Measurements from ENCODE around the gene GCA.

- no peak for TF ChIP-seq CTCF (IDR thresholded peaks at IDR 0.05; ENCODE audit: poor library complexity, severe bottlenecking)
- TF ChIP-seq POLR2AphosphoS5 (IDR thresholded peaks at IDR 0.05): no peak
- no peak for TF ChIP-seq EZH2 (IDR thresholded peaks at IDR 0.05; ENCODE audit: borderline replicate concordance, insufficient read depth, low read length, poor library complexity, severe bottlenecking)
- no peak for TF ChIP-seq MXI1 (conservative IDR thresholded peaks at IDR 0.05; ENCODE audit: poor library complexity, severe bottlenecking)
These were observed 1.1 kb upstream of the GCA start for GRCh38 chr2:162342841-162343240.
